Smooth muscle cell of the brain vasculature (primary cell): ENCODE measurements around the gene ECEL1.
"Not testable (repeated sequence)": the region's sequence is repeated elsewhere in the genome, so short reads cannot be mapped to it uniquely, and the experiment has no call there.

Experiments used
- DNase-seq: peaks from one replicate; pipeline ENCODE4 v3.0.0-alpha.2; 2012; ENCODE audit warnings: low read depth, low spot score

Gene ECEL1

GRCh38 chr2:232460171-232460570, 27.5 kb downstream of the ECEL1 start:
- DNase-seq: no peak

DNA sequence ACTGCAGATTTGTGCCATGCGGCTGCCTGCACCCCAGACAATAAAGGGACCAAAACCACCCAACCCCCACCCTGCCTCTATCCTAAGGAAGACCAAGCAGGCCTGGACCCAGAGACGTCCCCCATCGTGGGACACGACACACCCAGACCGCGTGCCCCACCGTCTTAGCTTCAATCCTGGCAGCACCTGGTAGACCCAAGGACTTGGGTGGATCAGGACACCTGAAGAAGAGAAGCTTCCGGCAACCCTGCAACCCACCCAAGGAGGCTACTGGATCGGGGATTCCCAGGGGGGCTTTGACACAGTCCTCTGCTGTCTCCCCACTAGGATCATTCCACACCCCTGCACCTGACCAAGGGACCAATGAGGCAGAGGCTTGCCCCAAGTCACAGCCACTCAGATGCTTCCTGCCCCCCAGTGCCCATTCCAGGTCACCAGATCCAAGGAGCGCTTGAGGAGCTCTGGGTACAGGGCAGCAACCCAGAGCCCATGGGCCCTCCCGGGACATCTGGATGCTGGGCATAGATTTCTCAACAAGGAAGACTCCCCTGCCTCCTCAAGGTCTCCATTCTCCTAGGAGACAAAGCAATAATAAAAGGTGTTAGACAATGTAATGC, 28.1 kb downstream of the ECEL1 start:
- no peak for DNase-seq

- DNase-seq: no peak
These were observed 28.8 kb downstream of the ECEL1 start for GRCh38 chr2:232458661-232459418.

DNA sequence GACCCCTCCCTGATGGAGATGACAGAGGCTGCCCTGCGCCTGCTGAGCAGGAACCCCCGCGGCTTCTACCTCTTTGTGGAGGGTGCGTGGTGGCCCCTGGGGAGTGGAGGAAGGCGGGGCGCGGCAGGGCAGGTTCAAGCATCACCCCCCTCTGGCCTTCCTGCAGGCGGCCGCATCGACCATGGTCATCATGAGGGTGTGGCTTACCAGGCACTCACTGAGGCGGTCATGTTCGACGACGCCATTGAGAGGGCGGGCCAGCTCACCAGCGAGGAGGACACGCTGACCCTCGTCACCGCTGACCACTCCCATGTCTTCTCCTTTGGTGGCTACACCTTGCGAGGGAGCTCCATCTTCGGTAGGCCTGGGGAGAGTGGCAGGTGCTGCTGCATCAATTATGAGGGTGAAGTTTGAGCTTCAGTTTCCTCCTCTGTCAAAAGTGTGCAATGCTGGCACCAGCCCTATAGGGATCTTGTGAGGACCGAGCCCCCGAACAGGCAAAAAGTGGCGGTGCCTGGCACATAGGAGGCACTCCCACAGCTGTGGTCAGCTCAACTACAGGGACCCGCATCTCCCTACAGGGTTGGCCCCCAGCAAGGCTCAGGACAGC, 29.5 kb downstream of the ECEL1 start:
- DNase-seq: no peak

DNA sequence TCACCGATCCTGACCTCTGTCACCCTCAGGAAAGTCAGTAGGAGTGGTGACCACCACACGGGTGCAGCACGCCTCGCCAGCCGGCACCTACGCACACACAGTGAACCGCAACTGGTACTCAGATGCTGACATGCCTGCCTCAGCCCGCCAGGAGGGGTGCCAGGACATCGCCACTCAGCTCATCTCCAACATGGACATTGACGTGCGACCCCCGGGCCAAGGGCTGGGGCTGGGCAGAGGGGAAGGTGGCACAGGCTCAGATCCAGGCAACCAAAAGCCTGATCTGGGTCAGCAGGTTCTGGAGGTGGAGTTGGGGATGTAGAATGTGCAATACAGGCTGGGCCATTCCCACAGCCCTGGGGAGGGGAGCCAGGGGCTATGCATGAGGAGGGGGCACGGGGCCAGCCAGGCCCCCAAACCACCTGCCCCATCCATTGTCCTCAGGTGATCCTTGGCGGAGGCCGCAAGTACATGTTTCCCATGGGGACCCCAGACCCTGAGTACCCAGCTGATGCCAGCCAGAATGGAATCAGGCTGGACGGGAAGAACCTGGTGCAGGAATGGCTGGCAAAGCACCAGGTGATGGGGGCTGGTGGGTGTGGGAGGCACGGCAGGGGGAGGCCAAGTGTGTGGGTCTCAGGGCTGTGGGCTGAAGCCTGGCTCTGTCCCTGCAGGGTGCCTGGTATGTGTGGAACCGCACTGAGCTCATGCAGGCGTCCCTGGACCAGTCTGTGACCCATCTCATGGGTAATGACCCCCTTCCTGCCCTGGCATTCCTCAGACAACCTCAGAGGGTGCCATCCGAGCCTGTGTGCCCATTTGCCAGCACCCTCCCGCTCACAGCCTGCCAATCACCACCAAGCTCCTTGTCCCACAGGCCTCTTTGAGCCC, 30.3 kb downstream of the ECEL1 start:
- DNase-seq: no peak

DNA sequence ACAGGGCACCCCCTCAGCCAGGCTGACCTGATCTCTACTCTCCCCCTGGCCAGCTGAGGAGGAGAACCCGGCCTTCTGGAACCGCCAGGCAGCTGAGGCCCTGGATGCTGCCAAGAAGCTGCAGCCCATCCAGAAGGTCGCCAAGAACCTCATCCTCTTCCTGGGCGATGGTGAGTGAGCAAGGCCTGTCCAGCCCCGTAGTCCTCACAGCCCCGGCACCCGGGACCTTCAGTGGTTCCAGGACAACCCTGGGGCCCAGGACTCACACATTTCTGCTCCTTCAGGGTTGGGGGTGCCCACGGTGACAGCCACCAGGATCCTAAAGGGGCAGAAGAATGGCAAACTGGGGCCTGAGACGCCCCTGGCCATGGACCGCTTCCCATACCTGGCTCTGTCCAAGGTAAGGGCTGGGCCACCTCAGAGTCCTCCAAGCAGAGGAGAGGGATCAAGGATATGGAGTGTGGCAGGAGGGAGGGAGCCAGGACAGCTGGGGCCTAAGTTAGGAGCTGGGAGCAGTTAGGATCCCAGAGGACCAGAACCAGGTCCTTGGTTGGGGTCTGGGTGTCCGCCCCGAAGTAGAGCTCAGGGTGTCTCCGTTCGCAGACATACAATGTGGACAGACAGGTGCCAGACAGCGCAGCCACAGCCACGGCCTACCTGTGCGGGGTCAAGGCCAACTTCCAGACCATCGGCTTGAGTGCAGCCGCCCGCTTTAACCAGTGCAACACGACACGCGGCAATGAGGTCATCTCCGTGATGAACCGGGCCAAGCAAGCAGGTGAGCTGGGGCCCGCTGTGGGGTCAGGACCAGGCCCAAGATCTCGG, 31.1 kb downstream of the ECEL1 start:
- DNase-seq: no peak

GRCh38 chr2:232455426-232456255, 32.0 kb downstream of the ECEL1 start, which contains the start of gene ALPI:
Gene ALPI, plus strand, starts transcription at chr2:232456153. Its CDS starts 47 bp downstream, at chr2:232456200.
- no peak for DNase-seq

GRCh38 chr2:232454630-232455029, 33.0 kb downstream of the ECEL1 start:
- DNase-seq: no peak

GRCh38 chr2:232451645-232452044, 36.0 kb downstream of the ECEL1 start:
- DNase-seq: not testable (repeated sequence)

DNA sequence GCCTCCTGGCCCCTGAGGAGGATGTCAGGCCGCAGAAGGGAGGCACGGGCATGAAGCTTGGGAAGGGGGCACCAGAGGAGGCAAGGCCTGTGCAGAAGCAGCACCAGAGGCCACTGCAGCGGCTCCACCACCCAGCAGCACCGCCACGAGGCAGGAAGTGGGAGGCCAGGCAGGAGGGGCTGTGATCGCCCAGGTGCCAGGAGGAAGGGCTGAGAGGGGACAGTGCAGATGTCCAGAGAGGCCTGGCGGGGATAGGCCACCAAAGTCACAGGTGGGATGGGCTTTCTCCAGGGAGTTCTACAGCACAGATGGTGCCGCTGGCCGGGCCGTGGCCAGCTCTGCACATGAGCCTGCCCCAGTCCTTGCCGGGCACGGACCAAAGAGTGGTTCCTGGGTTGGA, 37.7 kb downstream of the ECEL1 start:
- DNase-seq: no peak

DNA sequence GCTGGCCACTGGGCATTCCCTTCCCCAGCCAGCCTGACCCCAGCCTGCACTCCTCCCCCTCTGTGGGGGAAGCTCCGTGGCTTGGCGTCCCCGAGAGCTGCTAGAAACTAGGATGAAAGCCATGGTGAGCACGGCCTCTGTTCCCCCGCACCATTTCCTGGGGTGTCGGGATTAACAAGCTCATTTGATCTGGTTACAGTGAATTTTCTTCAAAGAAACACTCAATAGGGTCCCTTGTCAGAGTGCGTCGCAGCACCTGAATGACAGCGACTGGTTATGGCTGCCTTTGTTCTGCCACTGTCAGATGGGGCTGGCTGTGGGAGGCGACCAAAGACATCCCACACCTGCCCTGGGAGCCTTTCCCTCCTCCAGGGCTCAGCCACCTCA, 39.3 kb downstream of the ECEL1 start:
- DNase-seq: no peak

- DNase-seq: no peak
These were observed 39.9 kb downstream of the ECEL1 start for GRCh38 chr2:232447638-232448303.

- DNase-seq: no peak
These were observed 40.5 kb downstream of the ECEL1 start for GRCh38 chr2:232447091-232447620.

GRCh38 chr2:232446266-232446777, 41.3 kb downstream of the ECEL1 start:
- DNase-seq: not testable (repeated sequence)

GRCh38 chr2:232445149-232445885, 42.3 kb downstream of the ECEL1 start:
- DNase-seq: not testable (repeated sequence)

- DNase-seq: no peak
These were observed 43.1 kb downstream of the ECEL1 start for GRCh38 chr2:232444409-232445148.

- DNase-seq: not testable (repeated sequence)
These were observed 43.8 kb downstream of the ECEL1 start for GRCh38 chr2:232443669-232444408.
